CD4-positive, alpha-beta T cell treated with Interleukin-6 for 4 hours (primary cell): ENCODE measurements around the gene FNDC11.
"Not testable (repeated sequence)": the region's sequence is repeated elsewhere in the genome, so short reads cannot be mapped to it uniquely, and the experiment has no call there.

Experiments used
- DNase-seq: peaks from one replicate; pipeline ENCODE4 v3.0.0-alpha.2; 2020; ENCODE audit warnings: mixed read lengths

Gene FNDC11, protein sequence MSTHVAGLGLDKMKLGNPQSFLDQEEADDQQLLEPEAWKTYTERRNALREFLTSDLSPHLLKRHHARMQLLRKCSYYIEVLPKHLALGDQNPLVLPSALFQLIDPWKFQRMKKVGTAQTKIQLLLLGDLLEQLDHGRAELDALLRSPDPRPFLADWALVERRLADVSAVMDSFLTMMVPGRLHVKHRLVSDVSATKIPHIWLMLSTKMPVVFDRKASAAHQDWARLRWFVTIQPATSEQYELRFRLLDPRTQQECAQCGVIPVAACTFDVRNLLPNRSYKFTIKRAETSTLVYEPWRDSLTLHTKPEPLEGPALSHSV

DNA sequence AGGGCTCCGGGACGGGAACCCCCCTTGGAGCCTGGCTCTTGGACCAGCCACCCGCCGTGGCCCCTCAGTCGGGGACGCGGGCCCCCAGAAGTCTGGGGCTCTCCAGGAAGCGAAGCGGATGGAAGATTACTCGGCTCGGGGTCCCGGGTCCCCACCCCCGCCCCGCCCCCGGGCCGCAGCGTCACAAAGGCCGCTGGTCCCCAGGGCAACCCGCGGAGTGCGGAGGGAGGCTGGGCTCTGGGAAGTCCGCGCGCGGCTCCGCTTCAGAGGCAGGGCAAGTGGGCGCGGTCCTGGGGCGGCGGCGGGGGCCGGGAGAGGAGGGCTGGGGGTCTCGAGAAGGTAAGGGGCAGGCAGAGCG, at the start of gene FNDC11:
FNDC11 (plus strand) TSS at position 227 of the 358 bp plus-strand sequence. CDS start 1,505 bp downstream, outside the sequence.
- DNase-seq: peak; percentile 67

DNA sequence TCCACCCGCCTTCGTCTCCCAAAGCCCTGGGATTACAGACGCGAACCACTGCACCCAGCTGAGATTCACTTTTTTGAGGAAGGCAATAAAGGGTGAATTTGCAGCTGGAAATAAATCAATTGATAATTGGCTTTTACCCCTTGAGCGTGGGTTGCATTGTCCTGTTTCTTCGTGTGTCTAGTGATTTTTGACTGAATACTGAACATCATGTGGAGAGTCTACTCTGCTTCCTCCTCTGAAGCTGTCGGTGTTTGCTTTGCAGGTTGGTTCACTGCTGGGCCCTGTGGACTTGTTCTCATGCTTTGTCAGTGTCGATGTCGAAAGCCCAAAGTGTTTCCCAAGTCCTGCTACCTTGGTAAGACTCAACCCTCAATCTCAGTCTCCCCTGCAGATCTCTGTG, 49.3 kb upstream of the FNDC11 start:
- DNase-seq: no peak

DNA sequence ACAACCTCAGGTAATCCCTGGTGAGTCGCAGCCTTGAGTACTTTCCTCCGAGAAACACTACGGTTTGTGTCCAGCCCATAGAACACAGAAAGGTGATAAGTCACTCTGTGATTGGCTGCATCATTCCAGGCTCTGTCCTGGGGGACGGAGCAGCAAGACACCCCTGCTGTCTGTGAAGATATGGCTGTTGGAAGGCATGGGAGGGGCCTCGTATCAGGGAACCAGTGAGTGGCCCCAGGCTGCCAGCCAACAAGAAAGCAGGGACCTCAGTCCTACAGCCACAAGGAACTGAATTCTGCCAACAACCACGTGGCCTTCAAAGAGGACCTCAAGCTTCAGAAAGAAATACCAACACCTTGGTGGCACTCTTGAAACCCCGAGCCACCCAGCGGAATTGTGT, 48.7 kb upstream of the FNDC11 start:
- no peak for DNase-seq

DNA sequence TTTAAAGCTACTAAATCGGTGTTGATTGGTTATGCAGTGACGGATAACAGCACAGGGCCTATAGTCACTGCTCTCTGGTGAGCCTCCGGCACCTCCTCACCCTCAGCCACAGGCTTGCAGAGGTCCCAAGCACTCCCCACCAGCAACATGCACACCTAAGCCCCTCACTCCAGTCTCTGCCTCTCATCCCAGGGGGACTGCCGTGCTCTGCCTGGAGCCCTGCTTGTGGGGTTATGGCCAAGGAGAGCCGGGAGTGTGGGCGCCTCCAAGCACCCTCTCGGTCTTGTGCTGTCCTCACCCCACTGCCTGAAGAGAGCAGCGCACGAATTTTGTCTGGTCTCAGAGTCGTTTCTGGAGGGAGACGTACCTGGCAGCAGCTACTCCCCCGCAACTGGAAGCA, 48.2 kb upstream of the FNDC11 start:
- DNase-seq: no peak

DNA sequence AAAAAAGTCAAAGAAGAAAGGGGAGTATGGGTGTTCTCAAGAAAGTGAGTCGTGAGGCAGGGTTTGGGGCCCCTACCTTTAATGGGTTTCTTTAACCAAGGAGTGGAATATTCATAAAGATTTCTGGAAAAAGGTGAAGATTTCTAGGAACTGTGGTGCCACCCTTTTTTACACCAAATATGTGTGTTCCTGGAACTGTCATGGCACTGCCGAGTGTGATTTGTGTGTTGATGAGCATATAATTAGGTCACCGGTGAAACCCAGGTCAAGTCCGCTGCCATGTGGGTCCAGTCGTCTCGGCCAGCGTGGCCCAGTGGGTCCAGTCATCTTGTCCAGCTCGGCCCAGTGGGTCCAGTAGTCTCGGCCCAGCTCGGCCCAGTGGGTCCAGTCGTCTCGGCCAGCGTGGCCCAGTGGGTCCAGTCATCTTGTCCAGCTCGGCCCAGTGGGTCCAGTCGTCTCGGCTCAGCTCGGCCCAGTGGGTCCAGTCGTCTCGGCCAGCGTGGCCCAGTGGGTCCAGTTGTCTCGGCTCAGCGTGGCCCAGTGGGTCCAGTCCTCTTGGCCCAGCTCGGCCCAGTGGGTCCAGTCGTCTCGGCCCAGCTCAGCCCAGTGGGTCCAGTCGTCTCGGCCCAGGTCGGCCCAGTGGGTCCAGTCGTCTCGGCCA, 46.7 kb upstream of the FNDC11 start:
- no peak for DNase-seq

DNA sequence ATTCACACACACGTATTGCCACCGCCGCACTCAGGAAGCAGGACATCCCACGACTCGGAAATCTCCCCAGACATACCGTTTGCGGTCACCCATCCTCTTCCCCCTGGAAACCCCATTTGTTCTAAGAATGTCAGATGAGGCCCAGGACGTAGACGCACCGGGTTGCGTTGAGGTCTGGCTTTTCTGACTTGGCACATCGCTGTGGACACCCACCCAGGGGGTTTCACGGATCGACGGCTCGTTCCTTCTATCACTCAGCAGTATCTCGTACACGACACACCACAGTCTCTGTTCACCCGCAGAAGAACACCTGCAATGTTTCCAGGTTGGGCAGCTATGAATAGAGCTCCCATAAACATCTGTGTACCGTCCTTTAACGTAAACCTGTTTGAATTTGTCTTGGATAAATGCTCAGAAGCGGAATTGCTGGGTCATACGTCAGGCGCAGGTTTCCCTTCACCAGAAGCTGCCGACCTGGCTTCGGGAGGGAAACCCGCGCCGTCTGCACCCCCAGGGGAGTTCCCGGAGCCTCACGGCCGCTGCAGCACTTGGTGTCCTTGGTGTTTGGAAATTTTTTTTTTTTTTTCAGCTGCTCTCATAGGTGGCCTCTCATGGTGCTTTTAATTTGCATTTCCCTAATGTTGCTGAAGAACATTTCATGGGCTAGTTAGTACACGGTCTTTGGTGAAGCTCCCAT, 45.7 kb upstream of the FNDC11 start:
- DNase-seq: no peak

DNA sequence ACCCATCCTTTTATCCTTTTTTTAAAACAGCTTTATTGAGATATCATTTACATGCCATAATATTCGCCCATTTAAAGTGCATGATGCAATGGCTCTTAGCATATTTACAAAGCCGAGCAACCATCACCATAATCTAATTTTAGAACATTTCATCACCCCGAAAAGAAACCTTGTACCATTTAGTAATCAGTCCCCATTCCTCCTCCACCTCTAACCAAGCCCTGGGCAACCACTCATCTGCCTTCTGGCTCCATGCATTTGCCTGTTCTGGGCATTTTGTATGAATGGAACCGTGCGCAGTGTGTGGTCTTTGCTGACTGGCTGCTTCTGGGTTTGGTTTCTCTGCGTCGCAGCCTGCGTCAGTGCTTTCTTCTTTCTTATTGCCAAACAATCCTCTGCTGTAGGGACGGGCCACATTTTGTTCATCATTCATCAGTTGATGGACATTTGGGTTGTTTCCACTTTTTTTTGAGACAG, 44.8 kb upstream of the FNDC11 start:
- DNase-seq: no peak

DNA sequence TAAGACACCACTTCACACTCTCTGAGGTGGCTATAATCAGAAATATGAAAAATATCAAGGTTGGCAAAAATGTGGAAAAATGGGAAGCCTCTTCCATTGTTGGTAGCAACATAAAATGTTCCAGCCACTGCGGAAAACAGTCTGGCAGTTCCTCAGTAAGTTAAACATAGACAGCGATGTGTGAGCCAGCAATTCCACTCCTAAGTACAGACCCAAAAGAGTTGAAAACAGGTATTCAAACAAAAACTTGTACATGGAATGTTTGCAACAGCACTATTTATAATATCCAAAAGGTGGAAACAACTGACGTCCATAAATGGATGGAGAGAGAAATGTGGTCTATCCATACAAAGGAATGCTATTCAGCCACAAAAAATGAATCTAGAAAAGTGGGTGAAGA, 40.8 kb upstream of the FNDC11 start:
- DNase-seq: no peak

DNA sequence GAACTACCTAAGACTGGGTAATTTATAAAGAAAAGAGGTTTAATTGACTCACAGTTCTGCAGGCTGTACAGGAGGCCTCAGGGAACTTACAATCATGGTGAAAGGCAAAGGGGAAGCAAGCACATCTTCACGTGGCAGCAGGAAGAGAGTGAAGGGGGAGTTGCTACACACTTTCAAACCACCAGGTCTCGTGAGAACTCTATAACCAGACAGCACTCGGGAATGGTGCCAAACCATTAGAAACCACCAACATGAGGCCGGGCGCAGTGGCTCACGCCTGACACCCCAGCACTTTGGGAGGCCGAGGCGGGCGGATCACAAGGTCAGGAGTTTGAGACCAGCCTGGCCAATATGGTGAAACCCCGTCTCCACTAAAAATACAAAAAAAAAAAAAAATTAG, 39.4 kb upstream of the FNDC11 start:
- DNase-seq: not testable (repeated sequence)

DNA sequence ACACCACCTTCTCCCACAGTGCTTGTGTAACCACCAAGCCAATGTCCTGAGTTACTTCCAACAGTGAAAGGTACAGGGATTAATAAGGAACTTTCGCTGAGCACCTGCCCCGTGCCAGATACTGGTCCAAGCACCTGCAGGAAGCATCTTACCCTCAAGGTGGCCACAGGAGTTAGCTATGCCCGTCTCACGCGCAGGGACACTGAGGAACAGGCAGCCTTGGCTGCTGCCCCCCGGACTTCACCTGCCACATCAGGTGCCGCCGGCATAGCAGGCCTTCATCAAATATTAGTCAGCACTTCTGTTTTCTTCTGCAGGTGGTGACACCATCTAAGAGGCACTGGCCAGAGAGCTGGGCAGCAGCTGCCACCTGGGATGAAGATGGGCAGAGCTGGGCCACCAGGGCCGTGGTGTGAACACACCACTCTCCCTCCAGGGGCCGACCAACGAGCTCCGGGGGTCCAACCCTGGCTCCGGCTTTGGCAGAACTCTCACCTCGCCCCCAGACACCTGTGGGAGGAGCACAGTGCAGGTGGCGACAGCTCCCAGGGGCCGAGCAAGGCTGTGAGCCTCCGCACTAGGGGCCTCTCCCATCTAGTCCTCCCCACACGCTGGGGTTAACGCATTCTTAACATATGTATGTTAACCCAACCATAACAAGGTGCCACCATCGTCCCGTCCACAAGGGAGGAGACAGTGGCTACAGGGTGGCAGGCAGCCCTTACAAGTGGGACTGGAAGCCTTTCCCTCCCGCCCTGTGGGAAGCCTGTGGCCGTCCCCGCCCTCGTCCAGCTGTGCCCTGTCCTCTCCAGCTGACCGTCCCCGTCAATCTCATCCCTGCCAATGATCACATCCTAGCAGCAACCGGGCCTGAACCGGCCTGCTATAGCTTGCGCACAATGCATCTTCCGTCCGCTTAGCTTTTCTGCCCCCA, 36.3 kb upstream of the FNDC11 start:
- DNase-seq: no peak

DNA sequence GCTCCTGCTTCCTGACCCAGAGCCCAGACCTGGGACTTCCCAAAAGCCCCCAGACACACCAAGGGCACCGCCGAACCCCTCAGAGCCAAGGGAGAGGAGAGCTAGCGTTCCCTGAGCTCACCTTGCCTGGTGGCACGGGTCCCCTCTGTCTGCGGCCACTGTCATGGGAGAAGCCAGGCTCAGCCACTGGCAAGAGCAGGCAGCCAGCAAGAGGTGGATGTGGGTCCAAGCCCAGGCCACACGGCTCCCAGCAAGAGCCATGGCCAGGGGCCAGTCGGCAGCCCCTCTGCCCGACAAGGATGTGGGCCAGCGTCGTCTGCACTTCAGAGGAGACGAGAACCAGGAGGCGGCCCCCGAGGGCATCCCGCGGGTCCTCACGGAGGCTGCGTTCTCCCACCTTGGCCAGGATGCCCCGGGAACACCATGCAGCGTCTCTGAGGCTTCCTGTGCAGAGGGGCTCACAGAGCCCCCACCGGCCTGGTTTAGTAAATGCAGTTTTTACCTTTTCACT, 35.6 kb upstream of the FNDC11 start:
- no peak for DNase-seq

DNA sequence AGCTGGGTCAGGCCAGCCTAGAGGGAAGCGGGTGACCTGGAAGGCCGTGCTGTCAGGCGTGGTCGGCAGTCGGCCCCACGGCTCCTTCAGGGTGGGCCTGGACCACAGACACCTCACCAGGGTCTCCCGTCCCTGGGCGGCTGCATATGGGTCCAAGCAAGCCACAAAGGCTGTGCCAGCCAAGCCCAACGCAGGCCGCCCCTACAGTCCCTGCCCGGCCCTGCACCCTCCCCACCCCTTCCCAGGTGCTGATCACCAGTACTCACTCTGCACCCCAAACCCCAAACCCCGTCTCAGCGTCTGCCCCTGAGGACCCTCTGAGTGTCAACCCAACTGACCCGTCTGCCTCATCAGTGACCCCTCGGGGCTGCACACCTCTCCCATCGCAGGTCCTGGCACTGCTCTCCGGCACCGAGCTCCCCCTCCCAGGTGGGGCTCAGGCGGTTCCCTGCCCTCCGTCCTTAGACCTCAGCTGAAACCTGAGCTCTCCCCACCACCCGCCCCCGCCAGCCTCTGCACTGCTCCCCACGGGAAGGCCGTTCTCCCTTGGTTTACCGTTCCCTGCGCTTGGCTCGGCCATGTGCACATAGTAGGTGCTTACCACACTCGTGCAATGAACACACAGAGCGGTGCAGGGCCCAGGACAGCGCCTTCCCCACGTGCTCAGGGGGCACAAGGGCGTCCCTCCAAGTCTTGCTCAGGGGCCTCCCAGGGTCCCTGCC, 34.9 kb upstream of the FNDC11 start:
- DNase-seq: no peak

DNA sequence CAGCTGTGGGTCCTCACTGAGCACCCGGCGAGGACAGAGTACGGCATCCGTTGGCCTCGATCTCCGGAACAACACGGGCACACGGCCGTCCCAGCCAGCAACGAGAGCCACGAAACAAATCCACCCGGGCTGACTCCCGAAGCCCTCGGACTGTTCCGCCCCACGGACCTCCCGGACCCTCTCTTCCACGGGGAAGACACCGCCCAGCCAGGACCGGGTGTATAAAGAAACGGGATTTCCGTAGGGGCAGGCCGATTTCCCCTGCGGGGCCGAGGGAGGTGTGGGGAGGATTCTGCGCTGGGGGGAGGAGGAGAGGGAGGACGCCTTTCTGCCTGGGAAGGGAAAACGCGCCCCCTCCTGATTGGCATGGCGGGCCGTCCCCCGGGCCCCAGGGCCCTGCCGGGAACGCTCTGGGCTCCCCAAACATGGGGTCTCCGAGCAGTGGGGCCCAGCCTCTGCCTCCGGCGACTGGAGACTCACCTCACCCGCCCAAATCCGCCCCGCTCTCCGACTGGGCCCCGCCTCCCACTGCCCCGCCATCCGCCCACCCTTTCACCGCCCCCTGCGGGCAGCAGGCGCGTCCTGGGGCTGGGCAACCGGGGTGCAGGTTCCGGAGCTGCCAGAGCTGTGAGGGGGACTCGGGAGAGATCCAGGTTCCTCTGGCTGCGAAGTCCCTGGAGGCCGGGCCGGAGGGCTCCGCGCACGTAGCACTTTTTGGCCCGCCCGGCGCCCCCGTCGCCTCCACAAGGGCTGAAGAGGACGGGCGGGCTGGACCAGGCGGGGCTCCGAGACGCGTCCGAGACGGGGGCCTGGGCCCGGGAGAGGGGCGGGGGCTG, 34.1 kb upstream of the FNDC11 start:
- peak; percentile 79 for DNase-seq

DNA sequence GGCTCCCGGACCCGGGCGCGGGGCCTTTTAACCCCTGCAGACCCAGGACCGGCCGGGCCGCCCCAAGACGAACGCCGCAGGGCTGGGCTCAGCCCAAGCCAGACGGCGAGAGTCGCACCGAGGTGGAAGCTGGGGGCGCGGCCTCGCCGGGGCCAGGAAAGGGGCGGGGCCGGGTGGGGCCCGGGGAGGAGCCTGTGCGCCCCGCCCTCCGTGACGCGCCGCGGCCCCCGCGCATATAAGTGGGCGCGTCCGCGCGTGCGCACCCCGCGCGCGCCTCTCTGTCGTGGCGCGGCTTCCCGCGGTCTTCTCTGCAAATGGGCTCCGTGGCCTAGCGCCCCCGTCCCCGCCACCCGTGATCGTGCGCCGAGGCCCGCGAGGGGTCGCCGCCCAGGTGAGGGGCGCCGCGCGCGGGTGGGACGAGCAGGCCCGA, 33.4 kb upstream of the FNDC11 start, which contains the start of gene PPDPF:
PPDPF (plus strand) TSS at position 262 of the 430 bp plus-strand sequence. CDS start 544 bp downstream, outside the sequence.
- peak; percentile 84 for DNase-seq

DNA sequence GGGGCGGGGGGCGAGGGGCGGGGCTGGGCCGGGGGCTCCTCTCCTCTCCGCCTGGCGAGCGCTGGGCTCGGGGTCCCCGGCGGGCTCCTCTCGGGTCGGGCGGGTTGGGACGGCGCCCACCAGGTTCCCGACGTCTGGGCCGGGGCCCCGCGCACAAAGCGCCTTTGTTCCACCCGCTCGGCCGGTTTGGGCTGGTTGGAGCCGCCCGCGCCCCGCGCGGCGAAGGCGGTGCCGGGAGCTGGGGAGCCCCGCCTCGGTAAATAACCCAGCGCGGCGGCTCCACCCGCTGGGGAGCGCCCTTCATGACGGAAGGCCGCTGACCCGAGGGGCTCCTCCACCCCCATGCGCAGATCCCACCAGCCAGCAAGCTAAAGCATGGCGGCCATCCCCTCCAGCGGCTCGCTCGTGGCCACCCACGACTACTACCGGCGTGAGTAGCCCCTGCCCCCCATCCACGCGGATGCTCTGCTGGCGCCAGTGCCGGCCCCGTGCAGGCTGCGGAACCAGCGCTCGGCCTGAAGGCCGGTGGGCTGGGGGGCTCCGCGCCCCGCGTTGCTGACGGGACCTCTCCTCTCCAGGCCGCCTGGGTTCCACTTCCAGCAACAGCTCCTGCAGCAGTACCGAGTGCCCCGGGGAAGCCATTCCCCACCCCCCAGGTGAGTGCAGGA, 32.9 kb upstream of the FNDC11 start:
- DNase-seq: peak; percentile 72

DNA sequence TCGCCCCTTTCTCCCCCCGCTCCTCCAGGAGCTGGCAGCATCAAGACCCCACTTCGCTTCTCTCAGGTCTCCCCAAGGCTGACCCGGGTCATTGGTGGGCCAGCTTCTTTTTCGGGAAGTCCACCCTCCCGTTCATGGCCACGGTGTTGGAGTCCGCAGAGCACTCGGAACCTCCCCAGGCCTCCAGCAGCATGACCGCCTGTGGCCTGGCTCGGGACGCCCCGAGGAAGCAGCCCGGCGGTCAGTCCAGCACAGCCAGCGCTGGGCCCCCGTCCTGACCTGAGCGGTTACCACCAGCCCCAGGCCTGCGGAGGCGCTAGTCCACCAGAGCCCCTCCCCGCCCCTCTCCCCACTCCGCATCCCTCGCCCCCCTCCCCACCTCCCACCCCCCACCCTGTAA, 32.4 kb upstream of the FNDC11 start:
- no peak for DNase-seq

DNA sequence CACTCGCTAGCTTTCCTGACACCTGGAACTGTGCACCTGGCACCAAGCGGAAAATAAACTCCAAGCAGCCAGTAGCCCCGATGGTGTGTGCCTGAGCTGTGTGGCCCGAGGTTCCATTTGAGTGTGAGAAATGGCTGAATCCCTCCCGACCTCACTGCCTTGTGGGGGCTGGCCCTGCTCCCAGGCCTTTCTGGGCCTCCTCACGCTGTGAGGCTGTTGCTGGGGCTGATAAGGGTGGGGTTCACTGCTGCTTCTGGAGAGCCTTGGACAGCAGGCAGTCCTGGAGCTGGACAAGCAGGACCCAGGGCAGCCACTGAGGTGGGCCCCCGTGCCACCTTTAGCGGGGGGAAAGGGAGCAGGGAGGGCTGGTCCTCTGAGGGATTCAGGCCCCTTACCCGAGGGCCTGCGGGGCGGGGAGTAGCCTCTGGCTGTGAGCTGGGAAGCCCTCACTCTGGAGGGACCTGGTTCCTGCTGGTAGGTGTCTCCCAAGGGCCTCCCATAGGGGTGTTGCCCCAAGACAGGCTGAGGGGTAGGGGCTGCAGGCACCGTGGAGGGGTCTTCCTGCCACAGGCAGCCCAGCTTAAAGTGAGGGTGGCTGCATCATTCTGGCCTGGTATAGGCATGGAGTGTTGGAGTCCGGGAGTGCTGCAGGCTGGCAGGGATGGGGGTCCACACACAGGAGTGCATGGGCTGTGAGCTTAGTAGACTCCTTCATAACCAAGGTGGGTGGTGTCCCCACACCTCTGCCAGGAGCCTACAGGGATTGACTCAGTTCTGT, 31.7 kb upstream of the FNDC11 start:
- DNase-seq: no peak

DNA sequence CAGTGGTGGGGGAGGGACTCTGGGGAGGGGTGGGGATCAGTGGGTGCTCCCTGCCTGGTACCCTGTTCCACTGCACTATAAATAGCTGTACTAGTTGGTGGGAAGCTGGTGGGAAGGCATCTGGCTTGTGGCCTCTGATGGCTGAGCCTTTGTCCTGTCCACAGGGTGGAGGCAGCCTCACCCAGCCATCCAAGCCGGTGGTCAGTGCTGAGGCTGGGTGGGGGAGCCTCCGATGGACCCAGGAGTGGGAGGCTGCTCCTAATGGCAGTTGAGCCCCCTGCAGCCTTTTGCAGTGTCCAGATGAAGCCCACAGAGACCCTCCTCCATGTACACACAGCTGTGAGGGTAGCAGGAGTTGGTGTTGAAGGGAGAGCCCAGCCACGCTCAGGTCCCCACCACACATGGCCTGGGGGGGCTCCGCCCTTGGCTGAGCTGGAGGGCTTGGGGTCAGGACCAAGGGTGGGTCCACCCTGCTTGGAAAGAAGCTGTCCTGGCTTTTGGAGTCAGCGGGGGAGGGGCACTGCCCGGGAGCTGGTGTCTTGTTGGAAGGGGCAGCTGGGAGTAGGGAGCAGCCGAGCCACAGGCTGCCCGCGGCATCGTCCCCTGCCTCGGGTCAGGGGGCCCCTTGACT, 30.9 kb upstream of the FNDC11 start:
- DNase-seq: no peak

DNA sequence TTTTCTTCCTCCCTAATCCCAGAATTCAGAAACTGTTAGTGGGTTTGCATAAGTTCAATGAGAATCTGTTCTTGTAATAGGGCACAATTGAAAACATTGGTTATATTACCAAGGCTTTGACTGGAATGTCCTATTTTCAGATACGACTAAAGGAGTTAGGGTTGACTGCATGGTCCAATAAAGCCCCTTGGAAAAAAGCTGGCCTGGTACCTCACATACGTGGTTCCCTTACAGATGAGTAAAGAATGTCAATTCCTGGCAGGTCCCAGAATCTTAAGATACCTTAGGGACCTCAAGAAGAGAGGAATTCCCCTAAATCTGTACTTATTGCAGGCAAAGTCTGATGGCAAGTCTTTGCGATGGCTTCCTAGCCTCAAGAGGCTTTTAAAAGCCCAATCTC, 28.8 kb upstream of the FNDC11 start:
- DNase-seq: no peak
